ENCODE data around the gene AP1G2.
"Not testable (repeated sequence)": the region's sequence is repeated elsewhere in the genome, so short reads cannot be mapped to it uniquely, and the experiment has no call there.

AP1G2 gene

DNA sequence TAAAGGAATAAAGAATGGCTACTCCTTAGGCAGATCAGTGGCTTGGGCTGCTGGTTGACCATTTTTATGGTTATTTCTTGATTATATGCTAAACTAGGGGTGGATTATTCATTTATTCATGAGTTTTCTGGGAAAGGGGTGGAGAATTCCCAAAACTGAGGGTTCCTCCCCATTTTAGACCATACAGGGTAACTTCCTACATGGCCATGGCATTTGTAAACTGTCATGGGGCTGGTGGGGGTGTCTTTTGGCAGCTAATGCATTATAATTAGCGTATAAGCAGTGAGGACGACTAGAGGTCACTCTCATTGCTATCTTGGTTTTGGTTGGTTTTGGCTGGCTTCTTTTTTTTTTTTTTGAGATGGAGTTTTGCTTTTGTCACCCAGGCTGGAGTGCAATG lies 36.6 kb upstream of the AP1G2 start:
- no peak for DNase-seq (ENCODE audit: insufficient read length, low spot score)
- TF ChIP-seq, protein P1, sequence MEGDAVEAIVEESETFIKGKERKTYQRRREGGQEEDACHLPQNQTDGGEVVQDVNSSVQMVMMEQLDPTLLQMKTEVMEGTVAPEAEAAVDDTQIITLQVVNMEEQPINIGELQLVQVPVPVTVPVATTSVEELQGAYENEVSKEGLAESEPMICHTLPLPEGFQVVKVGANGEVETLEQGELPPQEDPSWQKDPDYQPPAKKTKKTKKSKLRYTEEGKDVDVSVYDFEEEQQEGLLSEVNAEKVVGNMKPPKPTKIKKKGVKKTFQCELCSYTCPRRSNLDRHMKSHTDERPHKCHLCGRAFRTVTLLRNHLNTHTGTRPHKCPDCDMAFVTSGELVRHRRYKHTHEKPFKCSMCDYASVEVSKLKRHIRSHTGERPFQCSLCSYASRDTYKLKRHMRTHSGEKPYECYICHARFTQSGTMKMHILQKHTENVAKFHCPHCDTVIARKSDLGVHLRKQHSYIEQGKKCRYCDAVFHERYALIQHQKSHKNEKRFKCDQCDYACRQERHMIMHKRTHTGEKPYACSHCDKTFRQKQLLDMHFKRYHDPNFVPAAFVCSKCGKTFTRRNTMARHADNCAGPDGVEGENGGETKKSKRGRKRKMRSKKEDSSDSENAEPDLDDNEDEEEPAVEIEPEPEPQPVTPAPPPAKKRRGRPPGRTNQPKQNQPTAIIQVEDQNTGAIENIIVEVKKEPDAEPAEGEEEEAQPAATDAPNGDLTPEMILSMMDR (IDR thresholded peaks at IDR 0.05; ENCODE audit: insufficient read depth, missing control alignments), result no peak
- no peak for FAIRE-seq

DNA sequence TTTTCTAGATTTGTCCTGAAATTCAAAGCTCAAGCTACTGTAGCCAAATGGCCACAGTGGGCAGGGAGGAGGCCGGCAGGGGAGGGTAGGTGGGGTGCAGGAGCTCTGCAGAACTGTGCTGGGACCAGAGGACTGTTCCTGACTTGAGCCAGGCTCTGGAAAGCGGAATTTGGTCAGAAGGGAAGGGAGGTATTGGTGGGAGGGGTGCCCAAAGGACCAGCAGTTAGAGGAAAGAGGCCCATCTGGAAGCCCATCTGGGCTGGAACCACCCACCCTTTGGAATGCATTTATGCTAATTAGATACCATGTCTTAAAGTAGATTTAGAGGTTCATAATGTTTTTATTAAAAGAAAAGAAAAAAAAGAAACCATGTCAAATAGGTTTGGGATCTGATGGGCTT lies 35.5 kb upstream of the AP1G2 start:
- TF ChIP-seq, protein P1 (IDR thresholded peaks at IDR 0.05; ENCODE audit: insufficient read depth, missing control alignments), result no peak
- FAIRE-seq (no peak), DNase-seq (ENCODE audit: insufficient read length, low spot score) (no peak)

DNA sequence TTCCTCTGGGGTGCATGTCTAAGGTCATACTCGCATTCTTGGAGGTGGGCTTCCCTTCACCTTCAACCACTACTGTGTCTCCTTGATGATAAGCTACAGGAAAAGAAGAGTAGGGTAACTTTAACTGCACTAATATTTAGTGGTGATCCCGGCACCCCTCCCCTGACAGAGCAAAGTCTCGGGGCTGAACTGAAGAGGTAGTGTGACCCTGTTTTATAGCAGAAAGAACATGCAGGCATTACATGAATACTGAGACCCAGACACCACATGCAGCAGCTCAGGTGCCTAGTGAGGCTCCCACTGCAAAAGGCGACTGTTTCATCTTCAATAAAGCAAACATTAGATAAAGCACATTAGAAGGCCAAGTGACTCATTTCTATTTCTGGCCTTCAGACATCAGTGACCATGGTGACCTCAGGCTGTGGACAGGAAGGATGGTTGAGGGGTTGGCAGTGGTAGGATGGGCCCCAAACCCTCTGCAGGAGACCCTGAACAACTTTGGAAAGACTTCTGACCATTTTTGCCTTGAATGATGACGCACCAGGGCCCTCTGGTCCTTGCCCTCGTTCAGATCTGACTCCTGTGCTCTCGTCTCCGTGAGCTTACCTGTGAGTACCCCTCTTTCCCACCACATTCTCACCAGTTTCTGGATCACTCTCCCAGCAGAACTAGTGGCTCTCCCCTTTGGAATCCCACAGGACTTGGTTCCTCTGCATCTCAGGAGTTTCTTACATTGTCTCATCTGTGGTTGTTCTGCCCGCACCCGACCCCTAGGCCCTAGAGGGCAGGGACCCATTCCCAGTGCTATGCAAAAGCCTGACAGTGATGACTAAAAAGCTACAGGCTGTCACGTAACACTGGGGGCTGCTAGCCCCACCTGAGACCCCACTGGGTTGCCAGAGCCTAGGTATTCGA lies 34.8 kb upstream of the AP1G2 start:
- DNase-seq (ENCODE audit: insufficient read length, low spot score) (no peak), FAIRE-seq (no peak)
- TF ChIP-seq, protein P1 (IDR thresholded peaks at IDR 0.05; ENCODE audit: insufficient read depth, missing control alignments), result no peak

DNA sequence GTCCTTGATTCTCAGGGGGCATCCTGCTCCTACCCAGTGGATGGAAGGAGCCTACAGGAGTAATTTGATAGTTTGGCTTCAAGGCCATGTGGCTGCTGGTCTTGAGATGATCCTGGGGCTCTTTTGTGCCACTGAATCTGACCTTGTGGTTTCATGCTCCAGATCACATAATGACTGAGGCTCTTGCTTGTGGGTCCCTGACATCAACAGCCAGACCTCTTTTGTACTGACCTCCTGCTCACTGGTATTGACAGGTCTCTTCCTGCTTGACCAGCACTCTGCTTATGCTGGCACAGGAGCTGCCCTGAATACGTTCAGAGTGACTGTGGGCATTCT lies 34.2 kb upstream of the AP1G2 start:
- TF ChIP-seq, protein P1 (IDR thresholded peaks at IDR 0.05; ENCODE audit: insufficient read depth, missing control alignments), result no peak
- FAIRE-seq (no peak), DNase-seq (ENCODE audit: insufficient read length, low spot score) (no peak)

DNA sequence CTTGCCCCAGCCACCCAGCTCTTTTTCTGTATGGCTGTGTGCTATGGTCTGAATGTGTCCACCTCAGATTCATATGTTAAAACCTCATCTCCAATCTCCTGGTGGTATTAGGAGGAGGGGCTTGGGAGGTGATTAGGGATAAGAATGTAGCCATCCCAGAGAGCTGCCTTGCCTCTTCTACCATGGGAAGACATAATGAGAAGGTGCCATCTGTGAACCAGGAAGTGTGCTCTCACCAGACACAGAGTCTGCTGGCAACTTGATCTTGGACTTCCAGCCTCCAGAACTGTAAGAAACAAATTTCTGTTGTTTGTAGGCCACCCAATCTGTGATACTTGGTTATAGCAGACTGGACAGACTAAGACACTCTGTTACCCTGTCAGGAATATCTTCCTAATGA lies 33.8 kb upstream of the AP1G2 start:
- no peak for FAIRE-seq
- TF ChIP-seq, protein P1 (IDR thresholded peaks at IDR 0.05; ENCODE audit: insufficient read depth, missing control alignments), result no peak
- no peak for DNase-seq (ENCODE audit: insufficient read length, low spot score)

DNA sequence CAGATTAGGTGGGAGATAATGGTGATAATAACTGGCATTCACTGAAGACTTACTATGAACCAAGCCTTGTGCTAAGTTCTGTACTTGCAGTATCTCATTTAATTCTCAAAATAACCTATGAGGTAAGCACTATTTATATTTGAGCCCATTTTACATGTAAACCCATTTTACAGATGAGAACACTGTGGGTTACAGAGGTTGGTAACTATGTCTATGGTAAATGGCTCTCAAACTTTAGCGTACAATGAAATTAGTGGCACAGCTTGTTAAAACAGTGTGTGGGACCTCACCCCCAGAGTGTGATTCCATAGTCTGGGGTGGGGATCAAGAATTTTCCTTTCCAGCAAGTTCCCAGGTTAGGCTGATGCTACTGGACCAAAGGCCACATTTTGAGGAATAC lies 33.2 kb upstream of the AP1G2 start:
- no peak for FAIRE-seq
- no peak for DNase-seq (ENCODE audit: insufficient read length, low spot score)
- TF ChIP-seq, protein P1 (IDR thresholded peaks at IDR 0.05; ENCODE audit: insufficient read depth, missing control alignments), result no peak

DNA sequence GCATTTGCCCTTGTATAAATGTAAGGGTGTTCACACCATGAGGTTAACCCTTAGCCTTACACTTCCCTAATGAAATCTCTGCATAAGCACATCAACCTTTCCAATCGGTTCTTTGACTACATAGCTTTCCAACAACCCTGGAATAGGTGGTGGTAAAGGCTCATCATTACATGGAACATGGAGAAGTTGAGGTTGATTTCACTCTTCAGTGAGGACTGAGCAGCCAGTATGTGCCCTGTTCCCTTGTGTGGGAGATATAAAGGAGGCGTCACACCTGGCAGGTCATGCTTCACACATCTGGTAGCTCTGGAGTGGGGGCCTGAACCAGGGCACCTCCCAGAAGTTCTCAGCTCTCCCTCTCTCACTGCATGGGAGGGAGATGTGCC lies 32.7 kb upstream of the AP1G2 start:
- TF ChIP-seq, protein P1 (IDR thresholded peaks at IDR 0.05; ENCODE audit: insufficient read depth, missing control alignments), result no peak
- no peak for FAIRE-seq
- DNase-seq (ENCODE audit: insufficient read length, low spot score), result no peak

DNA sequence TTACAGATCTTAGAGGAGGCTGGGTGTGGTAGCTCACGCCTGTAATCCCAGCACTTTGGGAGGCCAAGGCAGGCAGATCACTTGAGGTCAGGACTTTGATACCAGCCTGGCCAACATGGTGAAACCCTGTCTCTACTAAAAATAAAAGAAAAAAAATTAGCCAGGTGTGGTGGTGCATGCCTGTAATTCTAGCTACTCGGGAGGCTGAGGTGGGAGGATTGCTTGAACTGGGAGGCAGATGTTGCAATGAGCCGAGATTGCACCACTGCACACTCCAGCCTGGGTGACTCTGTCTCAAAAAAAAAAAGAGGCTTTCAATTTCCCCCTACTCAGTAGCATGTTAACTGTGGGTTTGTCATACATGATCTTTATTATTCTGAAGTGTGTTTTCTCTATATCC lies 26.6 kb upstream of the AP1G2 start:
- DNase-seq (ENCODE audit: insufficient read length, low spot score); FAIRE-seq: not testable (repeated sequence)
